ENCODE measurements around the gene SLC40A1.

GRCh38 chr2:189613650-189614420 lies 33.2 kb upstream of the SLC40A1 start:
- TF ChIP-seq POLR2A (IDR thresholded peaks at IDR 0.05; ENCODE audit: low read depth, low read length) (no peak), CTCF (IDR thresholded peaks at IDR 0.05; ENCODE audit: extremely low read depth in 1 of 2, insufficient read depth in 1 of 2, low read depth in 1 of 2, low read length in 2 of 2) (no peak), EZH2 (IDR thresholded peaks at IDR 0.05; ENCODE audit: borderline replicate concordance, low read depth, low read length, severe bottlenecking) (no peak), POLR2AphosphoS5 (IDR thresholded peaks at IDR 0.05; ENCODE audit: insufficient read depth, low read depth, low read length) (no peak)
